ENCODE measurements around the gene ATP8B1. TPM values are rescaled to one million over a fixed set of nuclear protein-coding genes. Genes with fewer than 3 reads are reported as not detected.

The ATP8B1 gene
- total RNA-seq, 2 donors from 2014 or later: 33.5 to 103 TPM

GRCh38 chr18:57844319-57844718, 41.2 kb upstream of the ATP8B1 start:
- Histone ChIP-seq H3K4me1 (replicated peaks) (no peaks in the 10 kb centered on the region), H3K27ac (no peak overlapping the region), H3K9me3 (no peaks in the 10 kb centered on the region), H3K4me3 (no peak overlapping the region), H3K36me3 (no peaks in the 10 kb centered on the region), H3K27me3 (replicated peaks; ENCODE audit: insufficient read depth) (no peaks in the 10 kb centered on the region)
- 89% methylated on average over 7 of the region's 7 CpGs for WGBS
- intact Hi-C loops (cut with DNase I): no loop called here
- no peak for TF ChIP-seq CTCF (IDR thresholded peaks at IDR 0.05)
- no peak for TF ChIP-seq POLR2AphosphoS5 (IDR thresholded peaks at IDR 0.05)
- no peak for TF ChIP-seq POLR2A (IDR thresholded peaks at IDR 0.05)
- DNase-seq (ENCODE audit: low spot score): no peak

GRCh38 chr18:57843386-57843785, 40.3 kb upstream of the ATP8B1 start:
- H3K27me3 ChIP-seq (replicated peaks; ENCODE audit: insufficient read depth): no peaks in the 10 kb centered on the region
- WGBS: 80% methylated on average over 5 of the region's 5 CpGs
- no peaks in the 10 kb centered on the region for H3K36me3 ChIP-seq
- no peak for DNase-seq (ENCODE audit: low spot score)
- no peaks in the 10 kb centered on the region for H3K4me1 ChIP-seq (replicated peaks)
- no peak overlapping the region for H3K27ac ChIP-seq
- H3K9me3 ChIP-seq: no peaks in the 10 kb centered on the region
- TF ChIP-seq POLR2A (IDR thresholded peaks at IDR 0.05) (no peak), POLR2AphosphoS5 (IDR thresholded peaks at IDR 0.05) (no peak), CTCF (IDR thresholded peaks at IDR 0.05) (no peak)
- intact Hi-C loops (cut with DNase I): no loop called here
- no peak overlapping the region for H3K4me3 ChIP-seq

- H3K4me1 ChIP-seq (replicated peaks): no peaks in the 10 kb centered on the region
- WGBS: 82% methylated on average over 2 of the region's 2 CpGs
- no peak for DNase-seq (ENCODE audit: low spot score)
- no peak overlapping the region for H3K4me3 ChIP-seq
- no peak overlapping the region for H3K27ac ChIP-seq
- H3K27me3 ChIP-seq (replicated peaks; ENCODE audit: insufficient read depth): no peaks in the 10 kb centered on the region
- no peaks in the 10 kb centered on the region for H3K36me3 ChIP-seq
- TF ChIP-seq POLR2AphosphoS5 (IDR thresholded peaks at IDR 0.05) (no peak), CTCF (IDR thresholded peaks at IDR 0.05) (no peak), POLR2A (IDR thresholded peaks at IDR 0.05) (no peak)
- no peaks in the 10 kb centered on the region for H3K9me3 ChIP-seq
- intact Hi-C loops (cut with DNase I): no loop called here
Measured at GRCh38 chr18:57841568-57841967, 38.5 kb upstream of the ATP8B1 start.

- TF ChIP-seq POLR2AphosphoS5 (IDR thresholded peaks at IDR 0.05) (no peak), CTCF (IDR thresholded peaks at IDR 0.05) (no peak), POLR2A (IDR thresholded peaks at IDR 0.05) (no peak)
- Histone ChIP-seq H3K4me1 (replicated peaks) (no peaks in the 10 kb centered on the region), H3K4me3 (no peak overlapping the region), H3K27me3 (replicated peaks; ENCODE audit: insufficient read depth) (no peaks in the 10 kb centered on the region), H3K27ac (no peak overlapping the region), H3K36me3 (no peaks in the 10 kb centered on the region), H3K9me3 (no peaks in the 10 kb centered on the region)
- intact Hi-C loops (cut with DNase I): no loop called here
- no peak for DNase-seq (ENCODE audit: low spot score)
- 85% methylated on average over 6 of the region's 6 CpGs for WGBS
Measured at GRCh38 chr18:57839942-57840381, 36.8 kb upstream of the ATP8B1 start.

- DNase-seq (ENCODE audit: low spot score): no peak
- no peak overlapping the region for H3K4me3 ChIP-seq
- intact Hi-C loops (cut with DNase I): no loop called here
- no peak for TF ChIP-seq POLR2A (IDR thresholded peaks at IDR 0.05)
- TF ChIP-seq CTCF (IDR thresholded peaks at IDR 0.05): no peak
- no peak for TF ChIP-seq POLR2AphosphoS5 (IDR thresholded peaks at IDR 0.05)
- no peaks in the 10 kb centered on the region for H3K9me3 ChIP-seq
- H3K36me3 ChIP-seq: no peaks in the 10 kb centered on the region
- no peaks in the 10 kb centered on the region for H3K27me3 ChIP-seq (replicated peaks; ENCODE audit: insufficient read depth)
- H3K4me1 ChIP-seq (replicated peaks): no peaks in the 10 kb centered on the region
- 82% methylated on average over 12 of the region's 12 CpGs for WGBS
- no peak overlapping the region for H3K27ac ChIP-seq
Measured at GRCh38 chr18:57837917-57838548, 34.9 kb upstream of the ATP8B1 start.

Measured in prostate gland (tissue), 2 donors.